ENCODE measurements around the gene IVNS1ABP. TPM values are rescaled to one million over a fixed set of nuclear protein-coding genes. Genes with fewer than 3 reads are reported as not detected.

The IVNS1ABP gene
- polyA plus RNA-seq, 1 experiment: 59.6 TPM

DNA sequence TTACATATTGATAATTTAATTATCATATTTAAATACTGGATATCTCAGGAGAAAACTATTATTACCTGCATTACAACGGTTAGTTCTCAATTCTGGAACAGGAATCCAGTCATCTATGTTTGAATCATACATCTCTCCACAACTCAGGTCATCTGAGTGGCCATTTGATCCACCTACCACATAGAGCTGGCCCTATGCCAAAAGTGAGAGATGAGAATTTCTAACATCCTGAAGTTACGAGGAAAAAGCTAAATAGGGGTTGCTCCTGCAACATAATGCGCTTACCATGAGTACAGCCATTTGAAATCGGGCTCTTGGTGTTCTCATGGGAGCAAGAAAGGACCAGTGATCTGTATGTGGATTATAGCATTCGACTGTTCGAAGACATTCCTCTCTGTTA is 16.9 kb downstream of the IVNS1ABP start:
- TF ChIP-seq, protein P1, sequence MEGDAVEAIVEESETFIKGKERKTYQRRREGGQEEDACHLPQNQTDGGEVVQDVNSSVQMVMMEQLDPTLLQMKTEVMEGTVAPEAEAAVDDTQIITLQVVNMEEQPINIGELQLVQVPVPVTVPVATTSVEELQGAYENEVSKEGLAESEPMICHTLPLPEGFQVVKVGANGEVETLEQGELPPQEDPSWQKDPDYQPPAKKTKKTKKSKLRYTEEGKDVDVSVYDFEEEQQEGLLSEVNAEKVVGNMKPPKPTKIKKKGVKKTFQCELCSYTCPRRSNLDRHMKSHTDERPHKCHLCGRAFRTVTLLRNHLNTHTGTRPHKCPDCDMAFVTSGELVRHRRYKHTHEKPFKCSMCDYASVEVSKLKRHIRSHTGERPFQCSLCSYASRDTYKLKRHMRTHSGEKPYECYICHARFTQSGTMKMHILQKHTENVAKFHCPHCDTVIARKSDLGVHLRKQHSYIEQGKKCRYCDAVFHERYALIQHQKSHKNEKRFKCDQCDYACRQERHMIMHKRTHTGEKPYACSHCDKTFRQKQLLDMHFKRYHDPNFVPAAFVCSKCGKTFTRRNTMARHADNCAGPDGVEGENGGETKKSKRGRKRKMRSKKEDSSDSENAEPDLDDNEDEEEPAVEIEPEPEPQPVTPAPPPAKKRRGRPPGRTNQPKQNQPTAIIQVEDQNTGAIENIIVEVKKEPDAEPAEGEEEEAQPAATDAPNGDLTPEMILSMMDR (IDR thresholded peaks at IDR 0.05; ENCODE audit: low read depth, low read length): no peak
- no peaks in the 10 kb centered on the region for H3K9me3 ChIP-seq (ENCODE audit: control insufficient read depth, insufficient read depth, low read length)
- ChIA-PET CTCF (interaction anchor here (0.9 to 1.2 kb wide), 2 partner anchors 296 to 380 kb away, joined by 3 to 4 read pairs; no protein-coding TSS in a partner anchor), POLR2A (no interaction called here)
- no peaks in the 10 kb centered on the region for H3K27me3 ChIP-seq (ENCODE audit: control insufficient read depth, insufficient read depth, low read length)
- H3K27ac ChIP-seq (ENCODE audit: low read depth, low read length): no peak overlapping the region
- no peak for DNase-seq (ENCODE audit: low read depth, low spot score)
- H3K4me3 ChIP-seq (ENCODE audit: low read depth, low read length): no peak overlapping the region

DNA sequence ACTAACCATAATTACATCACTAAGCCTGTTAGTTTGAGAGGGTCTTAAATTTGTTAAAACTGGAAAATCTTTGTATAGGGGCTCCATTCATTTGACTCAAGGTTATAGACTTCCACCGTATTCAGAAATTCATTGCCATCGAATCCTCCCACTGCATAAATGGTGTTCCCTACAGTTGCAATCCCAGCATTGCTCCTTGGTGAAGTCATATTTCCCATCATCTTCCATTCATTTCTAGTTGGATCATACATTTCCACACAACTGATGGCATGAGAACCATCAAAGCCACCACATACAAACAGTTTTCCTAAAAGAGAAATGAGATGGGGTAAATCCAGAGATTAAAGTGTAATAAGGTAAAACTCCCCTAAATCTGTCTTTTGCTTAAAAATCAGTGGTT is 19.1 kb downstream of the IVNS1ABP start:
- CTCF ChIA-PET: interaction anchor here (1.3 to 1.6 kb wide), 3 partner anchors 372 to 493 kb away, joined by 4 to 5 read pairs (median 5); no protein-coding TSS in a partner anchor
- TF ChIP-seq, protein P1 (IDR thresholded peaks at IDR 0.05; ENCODE audit: low read depth, low read length): no peak
- H3K9me3 ChIP-seq (ENCODE audit: control insufficient read depth, insufficient read depth, low read length): no peaks in the 10 kb centered on the region
- H3K4me3 ChIP-seq (ENCODE audit: low read depth, low read length): no peak overlapping the region
- POLR2A ChIA-PET: no interaction called here
- no peak for DNase-seq (ENCODE audit: low read depth, low spot score)
- H3K27me3 ChIP-seq (ENCODE audit: control insufficient read depth, insufficient read depth, low read length): no peaks in the 10 kb centered on the region
- no peak overlapping the region for H3K27ac ChIP-seq (ENCODE audit: low read depth, low read length)

DNA sequence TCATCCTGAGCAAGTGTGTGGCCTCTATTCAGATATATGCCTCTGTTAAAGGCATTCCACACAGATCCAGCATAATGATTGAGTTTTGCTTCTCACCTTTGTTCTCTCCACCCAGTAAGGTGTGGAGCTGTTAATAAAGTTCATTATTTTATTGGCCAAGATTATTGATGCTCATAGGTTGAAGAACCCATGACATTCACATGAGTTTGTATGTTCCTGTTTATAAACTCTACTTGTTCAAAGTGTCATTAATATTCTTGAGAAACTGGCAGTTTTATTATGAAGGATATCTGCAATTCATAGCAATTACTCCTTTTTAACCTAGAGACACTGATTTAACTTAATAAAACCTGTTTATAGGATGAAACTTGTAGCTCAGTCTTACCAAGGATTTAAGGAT is 22.0 kb downstream of the IVNS1ABP start:
- POLR2A ChIA-PET: no interaction called here
- CTCF ChIA-PET: interaction anchor here (0.6 to 1.8 kb wide), 6 partner anchors 57 to 386 kb away, joined by 3 to 7 read pairs (median 3); no protein-coding TSS in a partner anchor
- TF ChIP-seq, protein P1 (IDR thresholded peaks at IDR 0.05; ENCODE audit: low read depth, low read length): no peak
- DNase-seq (ENCODE audit: low read depth, low spot score): no peak
- Histone ChIP-seq H3K27me3 (ENCODE audit: control insufficient read depth, insufficient read depth, low read length) (no peaks in the 10 kb centered on the region), H3K4me3 (ENCODE audit: low read depth, low read length) (no peak overlapping the region), H3K9me3 (ENCODE audit: control insufficient read depth, insufficient read depth, low read length) (no peaks in the 10 kb centered on the region), H3K27ac (ENCODE audit: low read depth, low read length) (no peak overlapping the region)

DNA sequence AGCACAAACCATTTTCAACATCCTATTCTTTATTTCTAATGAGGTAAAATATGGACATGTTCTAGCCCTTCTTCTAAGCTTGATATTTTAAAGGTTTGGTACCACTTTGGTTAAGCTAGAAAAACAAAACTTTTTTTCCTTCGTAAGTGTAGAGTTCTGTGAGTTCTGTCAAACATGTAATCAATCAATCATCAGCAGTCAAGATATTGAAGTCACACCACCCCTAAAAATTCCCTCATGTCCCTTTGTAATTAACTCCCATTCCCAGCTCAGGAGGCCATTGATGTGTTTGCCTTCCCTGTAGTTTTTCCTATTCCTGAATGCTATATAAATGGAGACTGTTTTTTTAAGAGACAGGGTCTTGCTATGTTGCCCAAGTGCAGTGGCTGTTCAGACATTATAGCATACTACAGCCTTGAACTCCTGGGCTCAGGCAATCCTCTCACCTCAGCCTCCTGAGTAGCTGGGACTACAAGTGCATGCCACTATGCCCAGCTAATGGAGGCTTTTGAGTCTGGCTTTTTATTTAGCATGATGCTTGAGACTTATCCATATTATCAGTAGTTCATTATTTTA is 23.0 kb downstream of the IVNS1ABP start:
- Histone ChIP-seq H3K9me3 (ENCODE audit: control insufficient read depth, insufficient read depth, low read length) (no peaks in the 10 kb centered on the region), H3K27ac (ENCODE audit: low read depth, low read length) (no peak overlapping the region), H3K27me3 (ENCODE audit: control insufficient read depth, insufficient read depth, low read length) (no peaks in the 10 kb centered on the region), H3K4me3 (ENCODE audit: low read depth, low read length) (no peak overlapping the region)
- TF ChIP-seq, protein P1 (IDR thresholded peaks at IDR 0.05; ENCODE audit: low read depth, low read length): no peak
- DNase-seq (ENCODE audit: low read depth, low spot score): no peak
- ChIA-PET POLR2A (no interaction called here), CTCF (interaction anchor here (1.0 to 2.7 kb wide), 2 partner anchors 315 to 376 kb away, joined by 3 to 14 read pairs; no protein-coding TSS in a partner anchor)

DNA sequence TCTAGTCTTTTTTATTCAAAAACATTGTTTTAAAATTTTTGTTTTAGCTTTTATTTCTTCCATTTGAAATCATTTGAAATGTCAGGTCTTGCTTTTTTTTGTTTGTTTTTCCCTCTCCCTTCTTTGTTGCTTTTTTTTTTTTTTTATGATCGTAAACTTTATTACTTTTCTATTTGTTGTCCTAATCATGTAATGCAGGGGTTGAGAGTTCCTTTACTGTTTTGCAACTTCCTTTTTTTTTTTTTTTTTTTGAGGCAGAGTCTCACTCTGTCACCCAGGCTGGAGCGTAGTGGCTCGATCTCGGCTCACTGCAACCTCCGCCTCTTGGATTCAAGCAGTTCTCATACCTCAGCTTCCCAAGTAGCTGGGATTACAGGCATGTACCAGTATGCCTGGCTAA is 24.8 kb downstream of the IVNS1ABP start:
- POLR2A ChIA-PET: interaction anchor here (0.6 kb wide), 1 partner anchor 8 kb away, joined by 6 read pairs; no protein-coding TSS in a partner anchor
- DNase-seq (ENCODE audit: low read depth, low spot score): no peak
- TF ChIP-seq, protein P1 (IDR thresholded peaks at IDR 0.05; ENCODE audit: low read depth, low read length): no peak
- Histone ChIP-seq H3K27me3 (ENCODE audit: control insufficient read depth, insufficient read depth, low read length) (no peaks in the 10 kb centered on the region), H3K4me3 (ENCODE audit: low read depth, low read length) (no peak overlapping the region), H3K9me3 (ENCODE audit: control insufficient read depth, insufficient read depth, low read length) (no peaks in the 10 kb centered on the region), H3K27ac (ENCODE audit: low read depth, low read length) (no peak overlapping the region)
- CTCF ChIA-PET: interaction anchor here (0.6 to 2.7 kb wide), 2 partner anchors 378 to 722 kb away, joined by 3 to 14 read pairs; no protein-coding TSS in a partner anchor

Data from AG04450 (cell line).